Activated naive CD4-positive, alpha-beta T cell (primary cell): Measurements from ENCODE around the gene RAB10.
"Not testable (repeated sequence)": the region's sequence is repeated elsewhere in the genome, so short reads cannot be mapped to it uniquely, and the experiment has no call there.

ENCODE experiments used
- DNase-seq, 4 experiments: peaks; one replicate each; lab custom pipeline; 2025; lab: John Stamatoyannopoulos, UW

Gene RAB10

GRCh38 chr2:26033818-26034636 is at the start of gene RAB10:
TSS of gene RAB10 (plus strand) at chr2:26034084. CDS start at chr2:26034609, 525 bp downstream.
- DNase-seq: peak; percentile 94 to 98 (median 98)

GRCh38 chr2:25988134-25988533 is 45.8 kb upstream of the RAB10 start:
- DNase-seq: no peak

GRCh38 chr2:25989154-25989553 is 44.7 kb upstream of the RAB10 start:
- DNase-seq: no peak

GRCh38 chr2:25991965-25992364 is 41.9 kb upstream of the RAB10 start:
- no peak for DNase-seq

DNA sequence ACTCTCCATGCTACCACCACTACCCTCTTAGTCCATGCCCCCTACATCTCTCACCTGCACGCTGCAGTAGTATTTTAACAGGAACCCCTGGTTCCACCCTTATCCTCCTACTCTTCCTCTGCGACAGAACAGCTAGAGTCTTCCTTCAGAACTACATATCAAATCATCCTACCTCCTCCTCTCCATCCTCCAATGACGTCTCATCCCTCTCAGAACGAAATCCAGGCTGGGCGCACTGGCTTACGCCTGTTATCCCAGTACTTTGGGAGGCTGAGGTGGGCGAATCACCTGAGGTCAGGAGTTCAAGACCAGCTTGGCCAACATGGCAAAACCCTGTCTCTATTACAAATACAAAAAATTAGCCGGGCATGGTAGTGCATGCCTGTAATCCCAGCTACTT is 41.3 kb upstream of the RAB10 start:
- DNase-seq: no peak

- DNase-seq: no peak
Measured at GRCh38 chr2:25993049-25993448, 40.8 kb upstream of the RAB10 start.

DNA sequence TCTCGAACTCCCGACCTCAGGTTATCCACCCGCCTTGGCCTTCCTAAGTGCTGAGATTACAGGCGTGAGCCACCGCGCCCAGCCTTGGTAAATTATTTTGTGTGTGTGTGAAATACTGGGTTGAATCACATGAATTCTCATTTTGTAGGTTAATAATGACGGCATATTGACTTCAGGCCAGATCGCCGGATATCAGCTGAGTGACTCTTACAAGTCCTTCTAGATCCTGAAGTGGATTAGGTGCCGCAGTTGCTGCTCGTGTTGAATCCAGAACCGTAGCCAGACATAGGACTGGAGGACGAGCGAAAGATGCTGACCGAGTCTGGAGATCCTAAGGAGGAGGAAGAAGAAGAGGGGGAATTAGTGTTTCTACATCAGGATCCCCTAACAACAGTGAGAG is 39.4 kb upstream of the RAB10 start:
- DNase-seq: no peak

DNA sequence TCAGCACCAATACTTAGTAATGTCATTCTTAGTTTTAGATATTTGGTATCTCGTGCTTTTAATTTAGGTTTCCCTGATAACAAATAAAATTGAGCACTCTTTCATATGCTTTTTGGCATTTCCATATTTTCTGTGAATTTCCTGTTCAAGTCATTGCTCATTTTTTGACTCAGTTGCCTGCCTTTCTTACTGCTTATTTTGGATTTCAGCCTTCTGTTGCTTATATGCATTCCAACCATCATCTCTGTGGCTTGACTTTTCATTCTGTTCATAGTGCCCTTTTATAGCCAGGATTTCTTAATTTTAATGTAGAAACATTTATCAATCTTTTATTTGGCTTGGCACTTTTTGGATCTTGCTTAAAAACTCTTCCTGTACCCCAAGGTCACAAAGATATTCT is 37.0 kb upstream of the RAB10 start:
- DNase-seq: no peak

DNA sequence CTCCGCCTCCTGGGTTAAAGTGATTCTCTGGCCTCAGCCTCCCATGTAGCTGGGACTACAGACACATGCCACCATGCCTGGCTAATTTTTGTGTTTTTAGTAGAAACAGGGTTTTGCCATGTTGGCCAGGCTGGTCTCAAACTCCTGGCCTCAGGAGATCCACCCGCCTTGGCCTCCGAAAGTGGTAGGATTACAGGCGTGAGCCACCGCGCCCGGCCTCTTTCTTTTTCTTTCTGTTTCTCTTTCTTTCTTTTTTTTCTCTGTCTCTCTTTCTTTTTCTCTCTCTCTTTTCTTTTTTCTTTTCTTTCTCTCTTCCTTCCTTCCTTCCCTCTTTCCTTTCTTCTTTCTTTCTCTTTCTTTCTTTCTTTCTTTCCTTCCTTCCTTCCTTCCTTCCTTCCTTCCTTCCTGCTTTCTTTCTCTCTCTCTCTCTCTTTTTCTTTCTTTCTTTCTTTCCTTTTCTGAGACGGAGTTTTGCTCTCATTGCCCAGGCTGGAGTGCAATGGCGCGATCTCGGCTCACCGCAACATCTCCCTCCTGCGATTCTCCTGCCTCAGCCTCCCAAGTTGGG is 35.0 kb upstream of the RAB10 start:
- not testable (repeated sequence) for DNase-seq

GRCh38 chr2:25999406-25999805 is 34.5 kb upstream of the RAB10 start:
- DNase-seq: not testable (repeated sequence)

DNA sequence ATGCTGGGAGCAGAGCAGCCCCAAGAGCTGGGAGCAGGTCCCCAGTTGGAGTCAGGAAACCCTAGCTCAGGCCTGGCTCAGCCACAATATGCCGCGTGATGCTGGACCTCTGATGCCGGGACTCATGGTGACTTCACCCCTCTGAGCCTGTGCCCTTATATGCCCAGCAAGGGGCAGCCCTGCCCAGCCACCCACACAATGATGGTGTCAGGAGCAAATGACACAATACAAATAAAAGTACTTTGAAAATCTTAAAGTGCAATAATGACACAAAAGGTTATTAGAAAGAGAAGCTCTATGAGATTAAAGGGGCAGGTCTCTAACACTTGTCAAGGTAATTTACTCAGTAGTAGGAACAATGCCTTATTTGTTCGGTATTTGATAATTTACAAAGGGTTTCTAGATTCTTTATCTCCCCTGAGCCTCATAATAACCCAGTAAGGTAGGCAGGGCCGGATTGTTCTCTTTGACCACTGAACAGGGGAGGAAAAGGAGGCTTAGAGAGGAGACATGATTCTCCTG is 33.3 kb upstream of the RAB10 start:
- no peak for DNase-seq

DNA sequence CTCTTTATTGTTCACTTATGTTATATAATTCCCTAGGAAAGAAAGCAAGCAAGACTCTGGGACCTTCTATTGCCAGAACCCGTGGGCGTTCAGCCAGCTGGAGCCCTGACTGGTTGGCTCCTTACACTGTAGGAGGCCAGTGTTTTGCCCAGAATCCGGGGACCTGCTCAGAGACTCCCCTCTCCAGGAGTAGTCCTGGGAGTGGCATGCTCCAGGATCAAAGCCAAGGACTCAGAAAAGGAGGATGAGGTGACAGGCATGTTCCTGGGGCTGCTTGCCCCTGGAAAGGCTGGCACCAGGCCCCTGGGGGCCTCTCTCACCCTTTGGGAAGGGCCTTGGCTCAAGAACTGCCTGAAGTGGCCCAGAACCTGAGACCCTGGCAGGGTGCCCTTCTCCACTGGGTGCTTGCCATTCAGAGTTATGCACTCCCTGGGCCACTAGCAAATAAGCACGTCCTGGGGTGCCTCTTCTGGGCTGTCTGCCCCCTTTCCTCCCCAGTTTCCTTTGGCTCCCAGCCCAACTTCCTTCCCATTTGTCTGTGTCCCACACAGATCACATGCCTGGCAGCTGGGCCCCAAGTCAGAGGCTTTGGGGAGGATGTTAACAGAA is 32.0 kb upstream of the RAB10 start:
- DNase-seq: no peak

GRCh38 chr2:26002632-26003310 is 31.1 kb upstream of the RAB10 start:
- DNase-seq: no peak

GRCh38 chr2:26008095-26008494 is 25.8 kb upstream of the RAB10 start:
- DNase-seq: no peak

DNA sequence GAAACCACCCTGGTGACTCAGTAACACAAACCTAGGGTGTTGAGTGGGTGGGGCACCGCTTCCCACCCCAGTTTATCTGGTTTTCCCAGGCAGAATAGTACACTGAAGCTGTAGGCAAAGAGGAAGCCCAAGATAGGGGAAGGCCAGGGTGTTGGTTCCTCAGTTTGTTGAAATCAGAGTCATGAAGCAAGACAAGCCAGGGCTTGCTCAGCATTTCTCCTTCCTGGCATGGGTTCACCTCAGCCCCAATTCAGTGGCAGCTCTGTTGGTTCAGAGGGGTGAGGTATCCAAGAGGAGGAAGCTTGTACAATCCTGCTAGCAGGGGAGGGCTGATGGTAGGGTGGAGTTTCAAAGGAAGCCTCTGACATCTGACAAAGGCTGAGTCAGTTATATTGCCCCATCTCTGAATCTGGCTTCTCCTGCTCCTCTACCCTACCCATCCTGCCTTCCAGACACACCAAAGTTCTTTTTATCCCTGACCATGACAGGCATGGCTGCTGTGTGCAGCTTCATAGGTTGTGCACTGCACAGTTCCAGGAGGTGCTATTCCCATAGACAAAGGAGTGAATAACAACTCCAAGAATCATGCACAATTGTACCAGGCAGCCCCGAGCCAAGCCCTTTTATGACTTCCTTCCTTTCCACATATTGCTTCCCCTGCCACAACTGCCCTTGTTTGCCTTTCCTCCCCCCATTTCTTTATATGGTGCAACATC is 24.9 kb upstream of the RAB10 start:
- no peak for DNase-seq

DNA sequence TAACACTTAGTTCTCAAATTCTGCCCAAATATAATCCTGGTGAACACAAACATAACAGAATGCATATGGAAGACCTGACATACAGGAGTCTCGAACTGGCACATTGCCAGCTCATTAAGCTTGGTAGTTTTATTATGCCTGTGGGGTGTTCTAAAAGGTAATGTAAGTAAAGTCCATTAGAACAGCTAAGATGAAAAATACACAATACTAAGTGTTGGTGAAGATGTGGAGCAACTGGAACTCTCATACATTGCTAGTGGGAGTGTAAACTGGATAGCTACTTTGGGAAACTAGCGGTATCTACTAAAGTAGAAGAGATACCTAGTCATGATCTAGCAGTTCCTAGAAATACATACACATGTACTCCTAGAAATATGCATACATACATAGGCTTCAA is 24.3 kb upstream of the RAB10 start:
- DNase-seq: no peak

DNA sequence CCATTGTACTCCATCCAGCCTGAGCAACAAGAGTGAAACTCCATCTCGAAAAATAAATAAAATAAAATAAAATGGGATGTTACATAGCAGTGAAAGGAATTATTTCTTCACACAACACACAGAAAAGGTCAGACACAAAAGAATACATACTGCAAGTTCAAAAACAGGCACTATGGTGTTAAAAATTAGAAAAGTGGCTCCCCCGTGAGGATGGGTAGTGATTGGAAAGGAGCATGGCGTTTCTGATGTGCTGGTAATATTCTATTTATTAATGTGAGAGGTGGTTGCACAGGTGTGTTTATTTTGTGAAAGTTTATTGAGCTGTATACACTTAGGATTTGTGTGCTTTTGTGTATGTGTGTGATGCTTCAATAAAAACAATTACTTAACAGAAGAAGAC is 22.9 kb upstream of the RAB10 start:
- no peak for DNase-seq

DNA sequence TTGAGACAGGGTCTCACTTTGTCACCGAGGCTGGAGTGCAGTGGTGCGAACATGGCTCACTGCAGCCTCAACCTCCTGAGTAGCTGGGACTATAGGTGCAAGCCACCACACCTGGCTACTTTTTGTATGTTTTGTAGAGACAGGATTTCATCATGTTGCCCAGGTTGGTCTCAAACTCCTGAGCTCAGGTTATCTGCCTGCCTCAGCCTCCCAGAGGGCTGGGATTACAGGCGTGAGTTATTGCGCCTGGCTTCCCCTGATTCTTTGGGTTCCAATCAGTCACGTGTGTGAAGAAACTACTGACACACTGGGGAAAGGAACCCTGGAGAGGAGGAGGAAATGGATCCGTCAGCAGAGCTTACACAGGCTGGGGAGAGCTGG is 22.3 kb upstream of the RAB10 start:
- no peak for DNase-seq

DNA sequence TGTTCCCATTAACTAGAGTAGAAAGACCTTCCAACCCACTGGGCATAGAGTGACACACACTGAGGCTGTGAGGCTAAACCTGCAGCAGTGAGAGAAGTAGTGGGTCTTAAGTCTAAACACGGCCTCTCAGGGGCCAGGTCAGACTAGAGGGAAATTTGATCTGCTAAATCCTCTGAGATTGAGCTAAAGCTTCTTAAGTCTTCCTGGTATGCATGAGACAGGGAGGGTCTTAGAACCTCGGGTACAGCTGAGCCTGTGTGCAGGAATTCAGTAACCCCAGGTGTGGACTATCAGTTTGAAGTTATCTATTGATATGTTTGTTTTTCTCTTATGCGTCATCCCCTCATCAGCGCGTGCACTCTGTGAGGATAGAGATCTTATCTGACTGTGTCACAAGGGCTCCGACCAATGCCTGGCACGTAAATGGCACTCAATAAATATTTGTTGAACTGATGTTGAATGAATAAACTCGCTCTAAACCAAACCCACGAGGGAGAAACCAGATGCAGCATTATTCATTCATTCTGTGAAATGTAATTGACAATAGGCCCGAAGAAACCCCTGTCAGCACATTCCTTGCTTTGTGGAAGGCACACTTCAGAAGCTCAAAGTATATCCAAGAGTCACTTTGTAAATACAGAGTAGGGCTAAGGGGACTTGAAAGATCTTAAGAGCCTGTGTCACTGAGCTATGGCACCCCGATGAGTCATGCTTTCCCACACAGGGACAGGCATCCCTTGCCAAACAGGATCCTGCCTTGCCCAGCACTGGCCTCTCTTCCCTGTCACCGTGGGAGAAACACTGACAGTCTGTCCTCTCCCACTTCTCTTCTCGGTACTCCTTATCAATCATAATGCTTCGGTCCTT is 21.7 kb upstream of the RAB10 start:
- no peak for DNase-seq

- no peak for DNase-seq
Measured at GRCh38 chr2:26013668-26014067, 20.2 kb upstream of the RAB10 start.
